Chondrocyte (in vitro differentiated cells): Measurements from ENCODE around the gene ASB9. TPM values are rescaled to one million over a fixed set of nuclear protein-coding genes. Genes with fewer than 3 reads are reported as not detected.
"Not testable (repeated sequence)": the region's sequence is repeated elsewhere in the genome, so short reads cannot be mapped to it uniquely, and the experiment has no call there.

Source experiments
- DNase-seq: peaks from one replicate; pipeline ENCODE4 v3.0.0; 2021; ENCODE audit warnings: mixed read lengths, low spot score
- H3K27ac Mint-ChIP-seq: one replicate; pipeline ENCODE4 v1.8.0; 2021; ENCODE audit warnings: mild to moderate bottlenecking, moderate library complexity, mixed read lengths; ENCODE audit not compliant: unreplicated experiment
- H3K27me3 Mint-ChIP-seq: 2 replicates; pipeline ENCODE4 v1.8.0; 2021; ENCODE audit warnings: low read depth, mixed read lengths
- H3K36me3 Mint-ChIP-seq: 2 replicates; pipeline ENCODE4 v1.8.0; 2021; ENCODE audit warnings: low read depth, mixed read lengths
- H3K4me1 Mint-ChIP-seq: 2 replicates; pipeline ENCODE4 v1.8.0; 2021; ENCODE audit warnings: low read depth, mild to moderate bottlenecking, mixed read lengths
- H3K4me3 Mint-ChIP-seq: one replicate; pipeline ENCODE4 v1.8.0; 2021; ENCODE audit warnings: mild to moderate bottlenecking, moderate library complexity, mixed read lengths; ENCODE audit not compliant: unreplicated experiment
- H3K9me3 Mint-ChIP-seq: 2 replicates; pipeline ENCODE4 v1.8.0; 2021; ENCODE audit warnings: low read depth, mixed read lengths
- CTCF ChIP-seq: fragments of 200-600 bp; sonication (generic); IDR thresholded peaks from 2 replicates; pipeline ENCODE4 v1.5.0; 2021; ENCODE audit warnings: antibody characterized with exemption, mild to moderate bottlenecking, moderate library complexity
- total RNA-seq: library from RNA; stranded (reverse); gene quantifications from 3 replicates; pipeline ENCODE4 v1.2.1, GENCODE V29; 2021

The ASB9 gene
- total RNA-seq, 1 donor from 2014 or later, result not detected

- no peak overlapping the region for H3K27ac Mint-ChIP-seq
- DNase-seq, result no peak
- no peaks in the 10 kb centered on the region for H3K36me3 Mint-ChIP-seq
- peaks cover 2% of the 10 kb centered on the region for H3K27me3 Mint-ChIP-seq
- H3K9me3 Mint-ChIP-seq, result no peaks in the 10 kb centered on the region
- H3K4me3 Mint-ChIP-seq, result no peak overlapping the region
- peaks cover 3% of the 10 kb centered on the region for H3K4me1 Mint-ChIP-seq
- TF ChIP-seq CTCF, result no peak
These were observed 63.6 kb downstream of the ASB9 start for GRCh38 chrX:15206306-15206705.

- peaks cover 3% of the 10 kb centered on the region for H3K4me1 Mint-ChIP-seq
- TF ChIP-seq CTCF, result no peak
- no peak overlapping the region for H3K4me3 Mint-ChIP-seq
- H3K27ac Mint-ChIP-seq, result no peak overlapping the region
- H3K36me3 Mint-ChIP-seq, result no peaks in the 10 kb centered on the region
- H3K9me3 Mint-ChIP-seq, result no peaks in the 10 kb centered on the region
- peaks cover 2% of the 10 kb centered on the region for H3K27me3 Mint-ChIP-seq
- no peak for DNase-seq
These were observed 65.6 kb downstream of the ASB9 start for GRCh38 chrX:15204130-15204751.

- Mint-ChIP-seq H3K4me1 (peaks cover 3% of the 10 kb centered on the region), H3K9me3 (no peaks in the 10 kb centered on the region), H3K4me3 (no peak overlapping the region), H3K27ac (no peak overlapping the region), H3K36me3 (no peaks in the 10 kb centered on the region), H3K27me3 (peaks cover 2% of the 10 kb centered on the region)
- no peak for DNase-seq
- TF ChIP-seq CTCF, result no peak
These were observed 66.2 kb downstream of the ASB9 start for GRCh38 chrX:15203694-15204093.

GRCh38 chrX:15202454-15203177, 67.3 kb downstream of the ASB9 start:
- TF ChIP-seq CTCF, result no peak
- no peaks in the 10 kb centered on the region for H3K36me3 Mint-ChIP-seq
- DNase-seq, result no peak
- H3K27ac Mint-ChIP-seq, result no peak overlapping the region
- no peaks in the 10 kb centered on the region for H3K9me3 Mint-ChIP-seq
- H3K4me3 Mint-ChIP-seq, result no peak overlapping the region
- peaks cover 2% of the 10 kb centered on the region for H3K27me3 Mint-ChIP-seq
- H3K4me1 Mint-ChIP-seq, result peaks cover 3% of the 10 kb centered on the region

GRCh38 chrX:15200871-15201270, 69.0 kb downstream of the ASB9 start:
- DNase-seq, result no peak
- TF ChIP-seq CTCF, result no peak
- Mint-ChIP-seq H3K9me3 (no peaks in the 10 kb centered on the region), H3K27ac (no peak overlapping the region), H3K36me3 (no peaks in the 10 kb centered on the region), H3K4me1 (peaks cover 3% of the 10 kb centered on the region), H3K27me3 (peaks cover 2% of the 10 kb centered on the region), H3K4me3 (no peak overlapping the region)

- not testable (repeated sequence) for H3K9me3 Mint-ChIP-seq, H3K27me3 Mint-ChIP-seq, H3K36me3 Mint-ChIP-seq, H3K4me1 Mint-ChIP-seq, H3K4me3 Mint-ChIP-seq, H3K27ac Mint-ChIP-seq, DNase-seq
These were observed 71.2 kb downstream of the ASB9 start for GRCh38 chrX:15198608-15199202.
